Stimulated activated CD4-positive, alpha-beta T cell treated with anti-CD3 and anti-CD28 coated beads, TNF-alpha, amount 100 ng/mL, for 24 hours (primary cell): ENCODE data around the gene OR1S1.
"Not testable (repeated sequence)": the region's sequence is repeated elsewhere in the genome, so short reads cannot be mapped to it uniquely, and the experiment has no call there.

Source experiments
- DNase-seq, 3 experiments: peaks; one replicate each; pipeline ENCODE4 v3.0.0-alpha.2; 2020; ENCODE audit warnings: low read depth in 3 of 3

Gene OR1S1

GRCh38 chr11:58212420-58212819, at the start of gene OR1S1:
Gene OR1S1, plus strand, starts transcription at chr11:58212720.
- not testable (repeated sequence) for DNase-seq

- DNase-seq: no peak
Observed at GRCh38 chr11:58164389-58164788, 48.1 kb upstream of the OR1S1 start.

- DNase-seq: no peak
Observed at GRCh38 chr11:58164990-58165389, 47.5 kb upstream of the OR1S1 start.

- DNase-seq: no peak
Observed at GRCh38 chr11:58165504-58166106, 46.9 kb upstream of the OR1S1 start.

- DNase-seq: no peak
Observed at GRCh38 chr11:58177409-58178054, 35.0 kb upstream of the OR1S1 start.

- DNase-seq: no peak
Observed at GRCh38 chr11:58178444-58178843, 34.1 kb upstream of the OR1S1 start.

- no peak for DNase-seq
Observed at GRCh38 chr11:58179648-58180047, 32.9 kb upstream of the OR1S1 start.

- DNase-seq: no peak
Observed at GRCh38 chr11:58186938-58187337, 25.6 kb upstream of the OR1S1 start.

GRCh38 chr11:58188770-58189169, 23.8 kb upstream of the OR1S1 start, which contains the start of gene OR9Q2:
Gene OR9Q2, plus strand, starts transcription at chr11:58189070. Its CDS starts 1,421 bp downstream, at chr11:58190491.
- no peak for DNase-seq

GRCh38 chr11:58192229-58192628, 20.3 kb upstream of the OR1S1 start:
- DNase-seq: no peak

GRCh38 chr11:58193391-58193790, 19.1 kb upstream of the OR1S1 start:
- DNase-seq: no peak

- no peak for DNase-seq
Observed at GRCh38 chr11:58195939-58196338, 16.6 kb upstream of the OR1S1 start.

- no peak for DNase-seq
Observed at GRCh38 chr11:58199271-58199670, 13.2 kb upstream of the OR1S1 start.

GRCh38 chr11:58204042-58204441, 8.5 kb upstream of the OR1S1 start, which contains the start of gene OR1S2:
Gene OR1S2, minus strand, starts transcription at chr11:58204142. Its CDS starts 0 bp downstream, at chr11:58204142.
- no peak for DNase-seq

GRCh38 chr11:58216476-58216875, 4.0 kb downstream of the OR1S1 start:
- DNase-seq: no peak

GRCh38 chr11:58222721-58223120, 10.2 kb downstream of the OR1S1 start:
- no peak for DNase-seq

- no peak for DNase-seq
Observed at GRCh38 chr11:58227956-58228615, 15.6 kb downstream of the OR1S1 start.

- DNase-seq: no peak
Observed at GRCh38 chr11:58243954-58244353, 31.4 kb downstream of the OR1S1 start.

- no peak for DNase-seq
Observed at GRCh38 chr11:58254936-58255335, 42.4 kb downstream of the OR1S1 start.

- no peak for DNase-seq
Observed at GRCh38 chr11:58259983-58260382, 47.5 kb downstream of the OR1S1 start.
